ENCODE measurements around the gene SLC35B2.

SLC35B2 gene

DNA sequence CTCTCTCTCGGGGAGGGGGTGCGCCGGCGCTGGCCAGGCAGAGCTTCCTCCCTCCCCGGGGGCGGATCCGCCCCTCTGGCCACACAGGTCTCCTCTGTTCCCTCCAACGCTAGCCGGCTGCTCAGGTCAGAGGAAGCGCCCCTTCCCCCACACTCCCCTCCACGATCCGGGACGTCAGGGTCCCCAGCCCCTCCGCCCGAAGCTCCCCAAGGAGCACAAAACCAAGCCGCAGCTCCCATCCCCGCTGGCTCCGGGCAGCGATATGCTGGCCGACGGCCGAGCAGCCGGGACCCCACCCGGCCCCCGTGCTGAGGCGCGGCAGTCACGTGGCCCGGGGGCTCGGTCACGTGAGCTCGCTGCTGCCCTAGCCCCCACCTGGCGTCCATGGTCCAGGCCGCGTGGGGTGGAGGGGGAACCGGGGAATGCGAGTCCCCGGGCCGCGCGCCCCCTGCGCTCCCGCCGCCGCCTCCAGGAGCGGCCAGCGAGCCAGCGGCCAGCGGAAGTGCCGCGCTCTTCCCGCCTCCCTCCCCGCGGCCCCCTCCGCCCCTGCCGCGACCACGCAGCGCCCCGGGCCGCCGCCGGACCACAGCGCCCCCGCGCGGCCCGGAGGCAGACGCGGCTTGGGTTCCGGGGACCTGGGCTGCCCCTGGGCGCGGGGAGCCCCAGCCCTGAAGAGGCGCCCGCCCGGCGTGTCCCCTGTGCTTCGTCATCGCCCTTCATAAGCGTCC is at the start of gene SLC35B2:
SLC35B2 (minus strand) TSS at position 504 of the 728 bp plus-strand sequence; CDS start at position 386, 118 bp downstream.
- DNase-seq (ENCODE audit: low spot score), result peak; percentile 90

DNA sequence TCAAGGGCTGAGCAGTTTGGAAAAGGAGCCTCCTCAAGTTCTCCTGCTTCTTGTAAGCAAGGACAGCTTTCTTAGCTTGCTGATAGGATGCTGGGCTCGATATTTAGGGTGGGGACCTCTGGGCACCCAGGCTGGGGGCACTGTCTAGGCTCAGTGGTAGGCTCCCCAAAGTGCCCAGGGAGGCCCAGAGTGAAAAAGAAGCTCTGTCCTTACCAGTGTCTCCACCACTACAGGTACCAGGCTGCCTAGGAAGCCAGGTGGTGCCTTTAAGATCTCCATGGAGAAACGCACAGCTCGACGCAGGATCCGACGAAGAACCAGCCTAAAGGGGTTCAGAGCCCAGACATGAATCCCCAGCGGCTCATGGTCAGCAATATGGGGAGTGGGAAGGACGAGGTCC is 49.4 kb upstream of the SLC35B2 start:
- no peak for DNase-seq (ENCODE audit: low spot score)

DNA sequence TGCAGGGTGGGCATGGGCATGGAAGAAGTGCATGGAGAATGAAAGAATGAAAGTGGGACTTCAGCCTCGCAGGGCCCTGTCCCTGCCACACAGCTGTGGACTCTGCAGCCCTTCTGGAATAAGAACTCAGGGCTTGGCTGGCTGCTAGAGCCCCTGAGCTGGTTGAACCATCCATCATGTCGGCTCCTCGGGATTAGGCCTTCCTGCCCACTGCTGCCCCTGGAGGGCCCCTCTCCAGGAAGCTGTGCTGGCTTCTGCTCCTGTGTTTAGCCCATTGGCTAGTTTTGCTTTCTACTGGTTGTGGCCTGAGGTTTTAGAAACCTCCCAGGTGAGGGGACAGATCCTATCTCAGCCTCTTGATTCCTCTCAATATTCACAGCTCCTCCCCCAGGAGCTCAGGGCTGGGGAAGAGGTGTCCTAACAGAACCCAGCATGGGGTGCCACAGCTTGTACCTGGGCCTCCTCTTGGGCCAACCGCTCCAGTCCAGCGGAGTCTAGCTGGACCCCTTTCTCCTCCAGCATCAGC is 47.9 kb upstream of the SLC35B2 start:
- DNase-seq (ENCODE audit: low spot score), result no peak

DNA sequence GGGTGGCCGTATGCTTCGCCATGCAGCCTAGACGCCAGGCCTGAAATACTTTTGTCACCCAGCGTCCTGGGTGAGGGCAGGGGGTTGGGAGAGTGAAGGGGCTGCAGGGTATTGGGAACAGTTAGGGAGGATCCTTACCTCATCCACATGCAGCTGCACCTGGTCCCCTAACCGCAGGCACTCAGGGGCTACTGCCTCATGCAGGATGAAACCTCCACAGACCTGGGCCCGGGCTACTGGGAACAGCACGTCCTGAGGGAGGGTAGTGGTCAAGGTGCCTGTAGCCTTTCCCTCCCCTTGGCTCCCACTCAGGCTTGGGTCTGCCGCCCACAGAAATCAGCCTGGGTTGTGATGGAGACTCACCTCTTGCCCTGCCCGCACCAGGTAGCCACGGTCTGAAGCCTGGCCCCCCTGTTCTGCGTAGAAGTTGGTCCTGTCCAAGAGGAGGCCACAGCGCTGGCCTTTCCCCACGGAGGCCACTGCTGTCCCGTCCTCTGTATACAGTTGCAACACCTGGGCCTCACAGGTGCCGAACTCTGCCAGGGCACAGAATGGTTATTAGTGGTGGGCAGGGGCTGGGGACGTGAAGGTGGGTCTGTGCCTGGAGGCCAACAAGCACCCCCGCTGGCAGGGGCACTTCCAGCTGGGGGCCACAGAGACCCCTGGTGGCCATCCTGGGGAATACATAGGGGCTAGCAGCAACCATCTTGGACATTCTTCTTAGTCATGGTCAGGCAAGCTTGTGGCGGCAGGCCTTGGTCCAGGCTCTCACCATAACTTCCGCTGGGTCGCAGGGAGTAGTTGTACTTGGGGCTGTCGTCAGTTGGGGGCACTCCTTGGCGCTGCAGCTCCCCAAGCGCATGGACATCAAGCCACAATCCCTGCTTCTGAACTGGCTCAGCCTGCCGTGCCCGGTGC is 47.2 kb upstream of the SLC35B2 start:
- DNase-seq (ENCODE audit: low spot score), result peak; percentile 85

- no peak for DNase-seq (ENCODE audit: low spot score)
Measured at GRCh38 chr6:44303842-44304241, 46.5 kb upstream of the SLC35B2 start.

DNA sequence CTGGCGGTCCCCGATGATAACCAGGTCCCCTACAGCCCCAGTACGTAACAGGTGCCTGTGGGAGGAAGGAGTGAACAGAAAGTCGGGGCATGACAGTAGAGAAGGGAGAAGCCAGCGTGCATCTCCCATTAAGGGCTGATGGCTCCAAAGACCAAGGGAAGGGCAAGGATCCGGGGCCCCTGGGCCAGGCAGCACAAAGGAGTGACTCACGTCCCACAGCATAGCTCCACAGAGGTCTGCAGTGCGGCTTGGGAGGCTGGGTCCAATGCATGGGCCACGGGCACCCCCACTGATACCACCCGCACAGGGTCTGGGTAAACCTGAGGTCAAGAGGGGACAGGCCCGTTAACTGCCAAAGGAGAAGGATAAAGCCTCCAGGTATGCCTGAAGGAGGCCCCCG is 45.5 kb upstream of the SLC35B2 start:
- no peak for DNase-seq (ENCODE audit: low spot score)

DNA sequence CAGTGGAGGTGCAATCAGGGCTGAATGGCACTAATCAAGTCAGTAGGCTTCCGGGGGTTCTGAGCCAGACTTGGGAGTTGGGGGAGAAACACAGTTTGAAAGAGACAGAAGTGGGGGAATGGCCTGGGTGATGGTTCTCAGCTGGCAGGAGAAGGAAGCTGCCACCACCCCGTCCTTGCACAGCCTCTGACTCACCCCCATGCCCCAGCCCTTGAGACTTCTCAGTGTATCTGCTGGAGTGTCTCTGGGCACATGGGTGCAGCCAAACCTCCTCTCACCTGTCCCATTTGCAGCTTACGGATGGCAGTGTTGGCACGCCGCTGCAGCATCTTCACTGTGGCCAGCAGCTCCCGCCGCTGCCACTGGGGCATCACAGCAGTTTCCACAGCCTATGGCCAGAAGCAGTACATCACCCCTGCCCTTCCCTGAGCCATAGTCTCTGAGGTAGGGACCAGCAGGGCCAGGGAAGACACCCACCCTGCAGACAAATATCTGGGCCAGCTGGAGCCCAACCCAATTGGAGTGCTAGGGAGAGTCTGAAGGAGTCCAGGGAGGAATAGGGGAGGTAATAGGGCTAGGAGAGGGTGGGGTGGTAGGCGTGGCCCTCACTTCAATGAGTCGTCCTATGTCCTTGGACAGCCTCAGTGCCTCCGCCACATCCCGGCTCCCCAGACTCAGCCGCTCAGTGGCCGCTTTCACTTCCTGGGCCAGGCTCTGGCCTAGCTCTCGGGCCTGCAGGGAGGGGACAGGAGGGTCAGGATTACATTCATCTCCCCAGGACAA is 44.6 kb upstream of the SLC35B2 start:
- no peak for DNase-seq (ENCODE audit: low spot score)

GRCh38 chr6:44301106-44301505 is 43.8 kb upstream of the SLC35B2 start:
- no peak for DNase-seq (ENCODE audit: low spot score)

DNA sequence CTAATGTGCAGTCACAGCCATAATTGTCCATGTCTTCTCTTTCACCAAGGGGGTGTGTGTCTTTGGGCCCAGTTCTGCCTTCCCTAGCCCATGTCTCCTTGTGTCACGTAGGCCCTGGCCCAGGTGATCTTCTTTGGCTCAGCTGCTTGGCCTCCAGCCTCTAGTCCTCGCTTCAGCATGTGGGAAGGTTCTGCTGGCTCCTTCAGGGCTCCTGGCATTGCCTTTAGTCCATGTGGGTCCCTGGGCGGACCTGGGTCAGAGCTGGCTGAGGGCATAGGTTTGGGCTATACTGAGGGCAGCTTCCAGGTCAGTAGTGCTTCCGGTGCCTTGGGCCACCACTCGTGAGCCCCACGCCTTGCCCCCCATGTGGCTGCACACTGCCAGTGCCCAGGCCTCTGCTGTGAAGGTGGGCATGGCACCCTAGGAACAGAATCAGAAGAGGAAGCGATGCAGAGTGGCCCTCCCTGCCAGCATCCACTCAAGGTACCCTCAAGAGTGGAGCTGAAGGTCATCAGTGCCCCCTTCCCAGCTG is 43.0 kb upstream of the SLC35B2 start:
- DNase-seq (ENCODE audit: low spot score), result no peak

- no peak for DNase-seq (ENCODE audit: low spot score)
Measured at GRCh38 chr6:44298864-44299263, 41.5 kb upstream of the SLC35B2 start.

- peak; percentile 52 for DNase-seq (ENCODE audit: low spot score)
Measured at GRCh38 chr6:44298055-44298803, 40.9 kb upstream of the SLC35B2 start.

GRCh38 chr6:44297063-44298038 is 40.0 kb upstream of the SLC35B2 start:
- DNase-seq (ENCODE audit: low spot score), result peak; percentile 87

- DNase-seq (ENCODE audit: low spot score), result no peak
Measured at GRCh38 chr6:44294832-44295791, 37.8 kb upstream of the SLC35B2 start.

GRCh38 chr6:44292661-44293365 is 35.5 kb upstream of the SLC35B2 start:
- DNase-seq (ENCODE audit: low spot score), result no peak

DNA sequence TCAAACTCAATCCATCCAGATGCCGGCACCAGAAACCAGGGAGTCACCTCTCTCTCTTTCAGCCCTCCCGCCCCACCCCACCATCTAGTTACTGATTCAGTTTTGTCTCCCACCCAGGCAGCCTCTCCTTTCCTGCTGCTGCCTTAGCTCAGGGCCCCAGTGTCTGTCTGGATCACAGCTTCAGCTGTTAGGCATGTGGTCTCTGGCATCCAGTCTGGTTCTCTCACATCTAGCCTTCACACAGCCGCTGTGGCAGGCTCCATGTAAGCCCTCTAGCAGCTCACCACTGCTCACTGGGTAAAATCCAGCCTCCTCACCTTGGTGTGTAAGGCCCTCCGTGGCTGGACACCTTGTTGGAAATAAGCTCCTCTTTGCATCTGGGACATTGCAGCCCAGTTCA is 34.5 kb upstream of the SLC35B2 start:
- DNase-seq (ENCODE audit: low spot score), result no peak

GRCh38 chr6:44289726-44290260 is 32.5 kb upstream of the SLC35B2 start:
- DNase-seq (ENCODE audit: low spot score), result no peak

- DNase-seq (ENCODE audit: low spot score), result no peak
Measured at GRCh38 chr6:44286747-44287146, 29.4 kb upstream of the SLC35B2 start.

GRCh38 chr6:44286285-44286565 is 28.9 kb upstream of the SLC35B2 start:
- no peak for DNase-seq (ENCODE audit: low spot score)

All from iPS-NIHi11 (cell line).